Activated T-cell treated with anti-CD3 and anti-CD28 coated beads for 4 hours (primary cell): ENCODE results near the gene ZNF385A.
A peak's percentile ranks its signal among the peaks of the same experiment; 100 is the strongest.
"Not testable (repeated sequence)": the region's sequence is repeated elsewhere in the genome, so short reads cannot be mapped to it uniquely, and the experiment has no call there.

Experiments used
- DNase-seq: peaks from one replicate; pipeline ENCODE4 v3.0.0-alpha.2; 2020

Gene ZNF385A

DNA sequence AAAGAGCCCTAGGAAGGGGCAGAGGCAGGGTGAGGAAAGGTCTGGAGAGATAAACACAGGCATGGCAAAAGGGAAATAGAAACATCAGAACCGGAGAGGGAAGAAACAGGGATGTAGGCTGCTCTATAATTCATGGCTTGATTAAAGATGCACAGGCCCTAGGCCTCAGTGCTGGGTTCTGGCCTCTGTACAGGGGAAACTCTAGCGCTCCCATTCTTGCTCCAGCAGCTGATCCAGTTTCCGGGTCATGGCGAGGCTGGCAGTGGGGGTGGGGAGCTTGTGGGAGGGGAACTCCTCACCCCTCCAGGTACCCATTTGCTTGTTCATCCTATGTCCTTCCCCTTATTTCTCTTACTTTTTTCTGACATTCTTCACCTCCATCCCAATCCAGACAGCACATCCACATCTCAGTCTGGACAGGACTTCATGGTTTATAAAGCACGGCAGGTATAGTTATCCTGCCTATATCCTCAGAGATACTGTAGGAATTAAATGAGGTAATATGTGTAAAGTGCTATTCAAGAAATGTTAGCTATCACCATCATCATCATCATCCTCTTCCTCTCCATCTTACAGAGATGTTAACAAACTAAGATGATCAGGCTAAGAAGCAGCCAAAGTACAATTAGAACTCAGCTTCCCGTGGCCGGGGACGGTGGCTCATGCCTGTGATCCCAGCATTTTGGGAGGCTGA lies 12.3 kb downstream of the ZNF385A start:
- DNase-seq: no peak

GRCh38 chr12:54371328-54372112 lies 13.0 kb downstream of the ZNF385A start:
- DNase-seq: no peak

DNA sequence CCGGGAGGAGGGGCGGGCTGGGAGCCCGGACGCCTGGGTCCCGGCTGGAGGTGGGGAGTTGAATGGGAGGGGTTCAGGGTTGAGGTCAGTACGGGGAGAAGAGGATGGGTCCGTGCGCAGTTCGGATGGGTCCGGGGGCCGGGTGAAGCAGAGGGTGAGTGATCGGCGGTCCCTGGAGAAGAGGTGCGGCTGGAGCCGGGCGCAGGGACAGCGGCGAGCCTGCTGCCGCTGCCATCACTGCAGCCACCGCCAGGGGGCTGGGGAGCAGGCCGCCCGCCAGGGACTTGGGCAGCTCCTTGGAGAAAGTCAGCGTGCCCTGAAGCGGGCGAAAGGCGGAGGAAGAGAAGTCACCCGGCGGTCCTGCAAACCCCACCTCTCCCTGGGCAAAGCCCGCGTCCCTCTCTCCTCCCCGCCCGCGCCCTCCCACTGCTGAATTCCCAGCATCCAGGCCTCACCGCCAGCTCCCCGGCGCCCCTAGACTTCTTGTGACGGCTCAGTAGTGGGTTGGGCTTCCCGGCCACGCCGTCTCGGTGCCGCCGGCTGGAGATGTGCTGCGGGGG lies 14.3 kb downstream of the ZNF385A start:
- no peak for DNase-seq

GRCh38 chr12:54369597-54370131 lies 14.9 kb downstream of the ZNF385A start:
- DNase-seq: no peak

GRCh38 chr12:54368709-54369596 lies 15.6 kb downstream of the ZNF385A start:
- peak; percentile 89 for DNase-seq

GRCh38 chr12:54368025-54368708 lies 16.4 kb downstream of the ZNF385A start:
- no peak for DNase-seq

GRCh38 chr12:54364413-54364812 lies 20.1 kb downstream of the ZNF385A start, which contains the start of gene GPR84:
GPR84 (minus strand) TSS chr12:54364486; CDS start chr12:54363851, 635 bp downstream.
- no peak for DNase-seq

GRCh38 chr12:54363618-54364017 lies 20.9 kb downstream of the ZNF385A start:
- DNase-seq: no peak

DNA sequence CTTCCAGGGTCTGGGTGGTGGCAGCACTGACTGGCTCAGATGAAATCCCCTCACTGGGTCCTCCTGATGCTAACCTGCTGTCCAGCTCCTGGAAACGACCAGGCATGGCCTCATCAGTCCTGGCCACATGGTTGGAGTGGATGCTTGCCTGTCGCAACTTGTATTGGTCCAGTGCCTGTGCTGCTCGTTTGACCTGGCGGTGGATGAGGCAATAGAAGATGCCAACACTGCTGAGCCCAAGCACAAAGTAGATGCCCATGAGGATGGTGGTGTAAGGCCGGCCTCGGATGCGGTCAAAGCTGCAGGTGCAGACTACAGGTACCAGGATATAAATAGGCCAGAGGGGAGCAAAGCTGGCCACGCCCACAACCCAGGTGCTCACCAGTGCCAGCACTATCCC lies 21.5 kb downstream of the ZNF385A start:
- no peak for DNase-seq

DNA sequence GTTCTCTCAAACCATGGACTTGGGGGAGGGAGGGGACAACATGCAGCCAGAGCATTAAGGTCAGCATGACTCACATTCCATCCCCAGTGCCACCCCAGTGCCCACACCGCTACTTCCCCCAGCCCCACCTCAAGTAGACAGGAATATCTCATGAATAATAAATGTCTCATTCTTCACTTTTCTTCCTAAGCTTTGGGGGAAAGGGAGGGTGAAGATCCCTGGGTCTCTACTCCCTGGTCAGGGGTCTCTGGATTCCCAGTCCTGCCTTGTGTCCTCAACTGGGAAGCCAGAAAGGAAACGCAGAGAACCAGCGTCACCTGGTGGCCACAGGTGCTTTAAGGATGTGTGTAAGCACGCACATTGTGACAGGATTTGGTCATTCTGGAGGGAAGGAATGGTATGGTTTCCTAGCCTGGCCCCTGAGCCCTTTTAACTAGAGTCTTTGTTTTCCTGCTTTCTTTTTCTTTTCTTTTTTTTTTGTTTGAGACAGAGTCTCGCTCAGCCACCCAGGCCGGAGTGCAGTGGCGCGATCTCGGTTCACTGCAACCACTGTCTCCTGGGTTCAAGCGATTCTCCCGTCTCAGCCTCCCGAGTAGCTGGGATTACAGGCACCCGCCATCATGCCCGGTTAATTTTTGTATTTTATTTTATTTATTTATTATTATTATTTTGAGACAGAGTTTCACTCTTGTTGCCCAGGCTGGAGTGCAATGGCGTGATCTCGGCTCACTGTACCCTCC lies 23.6 kb downstream of the ZNF385A start:
- DNase-seq: peak; percentile 41

GRCh38 chr12:54359762-54360351 lies 24.7 kb downstream of the ZNF385A start:
- no peak for DNase-seq

- DNase-seq: peak; percentile 90
These were observed 25.4 kb downstream of the ZNF385A start for GRCh38 chr12:54358945-54359761.

DNA sequence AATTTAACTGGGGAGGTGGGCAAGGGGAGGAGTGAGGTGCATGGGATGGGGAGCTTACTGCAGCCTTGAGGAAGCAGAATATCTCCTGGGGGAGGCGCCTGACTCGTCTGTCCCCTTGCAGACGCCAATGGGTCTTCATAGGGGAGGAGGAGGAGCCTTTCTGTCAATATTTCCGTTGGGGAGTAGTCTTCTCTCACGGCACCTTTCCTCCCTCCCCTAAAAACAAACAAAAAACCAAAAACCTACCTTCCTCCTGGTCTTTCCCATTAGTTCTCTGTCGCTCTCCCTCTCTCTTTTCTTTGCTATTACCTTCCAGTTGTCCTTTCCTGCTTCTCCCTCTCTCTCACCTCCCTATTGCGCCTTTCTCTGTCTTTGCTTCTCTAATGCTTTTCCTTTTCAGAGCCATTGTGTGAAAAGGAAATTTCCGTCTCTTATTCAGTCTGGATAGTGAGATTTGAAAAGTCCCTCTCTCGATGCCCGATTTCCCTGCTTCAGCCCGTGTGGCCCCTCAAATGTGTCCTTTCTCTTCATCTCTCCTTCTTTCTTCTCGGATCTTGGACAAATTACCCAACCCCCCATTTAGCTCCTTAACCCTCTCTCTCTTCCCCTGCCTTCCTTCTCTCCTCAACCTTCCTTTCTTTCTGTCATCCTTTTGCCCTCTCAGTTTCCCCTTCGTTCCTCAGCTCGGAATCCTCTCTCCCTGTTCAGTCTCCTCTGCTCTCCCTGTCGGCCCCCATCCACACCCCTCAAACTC lies 26.2 kb downstream of the ZNF385A start:
- peak; percentile 36 for DNase-seq

- DNase-seq: no peak
These were observed 26.9 kb downstream of the ZNF385A start for GRCh38 chr12:54357506-54358190.

DNA sequence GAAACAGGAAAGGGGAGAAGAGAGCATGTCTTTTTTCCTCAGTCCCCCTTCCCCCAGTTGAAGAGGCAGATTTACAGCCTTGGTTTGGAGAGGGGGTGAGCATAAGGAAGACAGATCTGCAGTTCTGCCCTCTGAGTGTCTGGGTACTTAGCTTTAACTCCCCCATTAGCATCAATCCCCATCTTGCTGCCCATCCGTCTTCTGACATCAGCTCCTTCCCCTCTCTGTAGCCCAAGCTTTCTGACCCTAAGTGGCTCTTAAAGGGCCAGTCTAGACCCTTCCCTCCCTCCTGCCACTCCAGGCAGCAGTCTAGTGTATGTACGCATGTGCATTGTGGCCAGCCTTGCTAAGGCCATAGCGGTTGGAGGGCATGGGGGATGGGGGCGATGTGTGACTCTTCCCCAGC lies 27.6 kb downstream of the ZNF385A start:
- DNase-seq: no peak

- no peak for DNase-seq
These were observed 28.3 kb downstream of the ZNF385A start for GRCh38 chr12:54356228-54356627.

GRCh38 chr12:54355104-54355815 lies 29.3 kb downstream of the ZNF385A start:
- DNase-seq: no peak

GRCh38 chr12:54354271-54354670 lies 30.3 kb downstream of the ZNF385A start:
- DNase-seq: not testable (repeated sequence)
